Gastroesophageal sphincter (tissue), 4 donors: ENCODE results near the gene BRSK1. TPM values are rescaled to one million over a fixed set of nuclear protein-coding genes. Genes with fewer than 3 reads are reported as not detected.

ENCODE experiments used
- ATAC-seq: fragments of 150-250 bp; one replicate; pipeline ENCODE4 v1.9.1; 2016; ENCODE audit warnings: mild to moderate bottlenecking, moderate library complexity
- H3K27ac ChIP-seq, 4 donors: fragments of 200-600 bp; sonication (generic) in 3 of 4; 1 replicate in 3 of 4; 2 replicates in 1 of 4; pipeline ENCODE4 v1.5.1; 2016 to 2019
- H3K27me3 ChIP-seq: fragments of 200-600 bp; sonication (generic); one replicate; pipeline ENCODE4 v1.5.1; 2019
- H3K36me3 ChIP-seq, 2 donors: fragments of 200-600 bp; sonication (generic); one replicate each; pipeline ENCODE4 v1.5.1; 2019; ENCODE audit warnings: control low read depth in 1 of 2
- H3K4me1 ChIP-seq, 3 donors: fragments of 200-600 bp; sonication (generic); 1 replicate in 2 of 3; 2 replicates in 1 of 3; pipeline ENCODE4 v1.5.1; 2016 to 2019; ENCODE audit warnings: control low read depth in 2 of 3
- H3K4me3 ChIP-seq, 2 donors: fragments of 200-600 bp; sonication (generic); one replicate each; pipeline ENCODE4 v1.5.1; 2019; ENCODE audit warnings: mild to moderate bottlenecking in 1 of 2, moderate library complexity in 1 of 2
- H3K9me3 ChIP-seq, 3 donors: fragments of 200-600 bp; sonication (generic); one replicate each; pipeline ENCODE4 v1.5.1; 2017 to 2019; ENCODE audit warnings: control low read depth in 2 of 3
- EP300 ChIP-seq: sonication (generic); formaldehyde crosslinking; IDR thresholded peaks from one replicate; pipeline ENCODE4 v1.6.1; 2017; ENCODE audit warnings: antibody characterized with exemption, mild to moderate bottlenecking
- POLR2A ChIP-seq, 2 donors: fragments of 450-650 bp; IDR thresholded peaks; one replicate each; pipeline ENCODE4 v1.6.1; 2017; ENCODE audit warnings: antibody characterized with exemption in 2 of 2, mild to moderate bottlenecking in 2 of 2, moderate library complexity in 1 of 2
- POLR2AphosphoS5 ChIP-seq: sonication (generic); formaldehyde crosslinking; IDR thresholded peaks from one replicate; pipeline ENCODE4 v1.6.1; 2017; ENCODE audit warnings: antibody characterized with exemption
- WGBS, 2 donors: methylation state at CpG; one replicate each; pipeline ENCODE4 v1.1.5; 2018; ENCODE audit warnings: low coverage in 1 of 2; 5-methylcytosine and 5-hydroxymethylcytosine counted together
- total RNA-seq, 4 donors: library from RNA; depleted of rRNA; stranded (reverse); fragments of >200 nt; gene quantifications; one replicate each; pipeline ENCODE4 v1.1.0, GENCODE V29; 2016
- TF ChIP-seq, protein P1 (sequence below), 4 experiments: fragments of 200-600 bp in 2 of 4; fragments of 450-650 bp in 2 of 4; sonication (generic) in 1 of 4; IDR thresholded peaks; one replicate each; pipeline ENCODE4 v1.5.1; 2017 to 2019; ENCODE audit warnings: antibody characterized with exemption in 4 of 4, mild to moderate bottlenecking in 2 of 4, moderate library complexity in 2 of 4

The BRSK1 gene
- total RNA-seq, 4 donors from 2014 or later: 4.0 to 19.8 (median 8.8) TPM

GRCh38 chr19:55311397-55311796 lies 27.6 kb downstream of the BRSK1 start:
- TF ChIP-seq, protein P1, sequence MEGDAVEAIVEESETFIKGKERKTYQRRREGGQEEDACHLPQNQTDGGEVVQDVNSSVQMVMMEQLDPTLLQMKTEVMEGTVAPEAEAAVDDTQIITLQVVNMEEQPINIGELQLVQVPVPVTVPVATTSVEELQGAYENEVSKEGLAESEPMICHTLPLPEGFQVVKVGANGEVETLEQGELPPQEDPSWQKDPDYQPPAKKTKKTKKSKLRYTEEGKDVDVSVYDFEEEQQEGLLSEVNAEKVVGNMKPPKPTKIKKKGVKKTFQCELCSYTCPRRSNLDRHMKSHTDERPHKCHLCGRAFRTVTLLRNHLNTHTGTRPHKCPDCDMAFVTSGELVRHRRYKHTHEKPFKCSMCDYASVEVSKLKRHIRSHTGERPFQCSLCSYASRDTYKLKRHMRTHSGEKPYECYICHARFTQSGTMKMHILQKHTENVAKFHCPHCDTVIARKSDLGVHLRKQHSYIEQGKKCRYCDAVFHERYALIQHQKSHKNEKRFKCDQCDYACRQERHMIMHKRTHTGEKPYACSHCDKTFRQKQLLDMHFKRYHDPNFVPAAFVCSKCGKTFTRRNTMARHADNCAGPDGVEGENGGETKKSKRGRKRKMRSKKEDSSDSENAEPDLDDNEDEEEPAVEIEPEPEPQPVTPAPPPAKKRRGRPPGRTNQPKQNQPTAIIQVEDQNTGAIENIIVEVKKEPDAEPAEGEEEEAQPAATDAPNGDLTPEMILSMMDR (IDR thresholded peaks at IDR 0.05): no peak
- no peak for TF ChIP-seq EP300
- TF ChIP-seq POLR2AphosphoS5: no peak
- TF ChIP-seq POLR2A (IDR thresholded peaks at IDR 0.05): no peak
- no peak for ATAC-seq

DNA sequence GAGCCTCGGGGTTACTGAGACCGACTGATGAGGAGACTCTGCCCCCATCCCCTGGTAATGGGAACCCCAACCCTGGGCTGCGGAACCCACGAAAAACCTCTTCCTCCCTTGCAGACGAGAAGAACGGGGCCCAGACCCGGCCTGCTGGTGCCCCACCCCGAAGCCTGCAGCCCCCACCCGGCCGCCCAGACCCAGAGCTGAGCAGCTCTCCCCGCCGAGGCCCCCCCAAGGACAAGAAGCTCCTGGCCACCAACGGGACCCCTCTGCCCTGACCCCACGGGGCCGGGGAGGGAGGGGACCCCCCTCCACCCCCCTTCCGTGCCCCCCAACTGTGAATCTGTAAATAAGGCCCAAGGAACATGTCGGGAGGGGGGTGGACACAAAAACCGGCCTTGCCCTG lies 28.0 kb downstream of the BRSK1 start:
- Histone ChIP-seq H3K36me3 (peaks cover 0 to 39% of the 10 kb centered on the region in 2 donors), H3K4me1 (no peaks in the 10 kb centered on the region), H3K4me3 (no peak overlapping the region), H3K9me3 (no peaks in the 10 kb centered on the region), H3K27ac (no peak overlapping the region), H3K27me3 (peaks cover 11% of the 10 kb centered on the region)
- no peak for ATAC-seq
- WGBS, 2 donors: no CpG with 5 or more reads among the region's 18 CpGs
- TF ChIP-seq POLR2A (IDR thresholded peaks at IDR 0.05) (no peak), EP300 (no peak), POLR2AphosphoS5 (no peak)
- TF ChIP-seq, protein P1 (IDR thresholded peaks at IDR 0.05): no peak

More at GRCh38 chr19:55311397-55311796, 27.6 kb downstream of the BRSK1 start:
- Histone ChIP-seq H3K4me1 (no peaks in the 10 kb centered on the region), H3K27me3 (peaks cover 11% of the 10 kb centered on the region), H3K4me3 (no peak overlapping the region), H3K9me3 (no peaks in the 10 kb centered on the region), H3K36me3 (peaks cover 0 to 43% of the 10 kb centered on the region in 2 donors), H3K27ac (no peak overlapping the region)
- no CpG with 5 or more reads among the region's 9 CpGs for WGBS, 2 donors

- H3K27me3 ChIP-seq: peaks cover 11% of the 10 kb centered on the region
- no peak overlapping the region for H3K4me3 ChIP-seq
- ATAC-seq: no peak
- H3K4me1 ChIP-seq: no peaks in the 10 kb centered on the region
- H3K27ac ChIP-seq: no peak overlapping the region
- 40 to 66% methylated on average over 1 to 27 of the region's 47 CpGs for WGBS, 2 donors
- H3K36me3 ChIP-seq: peaks cover 0 to 30% of the 10 kb centered on the region in 2 donors
- no peaks in the 10 kb centered on the region for H3K9me3 ChIP-seq
- TF ChIP-seq, protein P1 (IDR thresholded peaks at IDR 0.05): no peak
- TF ChIP-seq EP300: no peak
- TF ChIP-seq POLR2A (IDR thresholded peaks at IDR 0.05): no peak
- TF ChIP-seq POLR2AphosphoS5: no peak
Observed at GRCh38 chr19:55312621-55313512, 29.1 kb downstream of the BRSK1 start.

- TF ChIP-seq POLR2A (IDR thresholded peaks at IDR 0.05): no peak
- TF ChIP-seq POLR2AphosphoS5: no peak
- TF ChIP-seq, protein P1 (IDR thresholded peaks at IDR 0.05): no peak
- no peak for TF ChIP-seq EP300
- 71% methylated on average over 7 of the region's 8 CpGs; no CpG with 5 or more reads in 1 of the 2 donors for WGBS, 2 donors
- H3K4me3 ChIP-seq: no peak overlapping the region
- no peaks in the 10 kb centered on the region for H3K9me3 ChIP-seq
- H3K4me1 ChIP-seq: no peaks in the 10 kb centered on the region
- H3K36me3 ChIP-seq: peaks cover 0 to 16% of the 10 kb centered on the region in 2 donors
- ATAC-seq: no peak
- no peak overlapping the region for H3K27ac ChIP-seq
- peaks cover 17% of the 10 kb centered on the region for H3K27me3 ChIP-seq
Observed at GRCh38 chr19:55314396-55314795, 30.6 kb downstream of the BRSK1 start.
